ENCODE data around the gene CHRNA1. TPM values are rescaled to one million over a fixed set of nuclear protein-coding genes. Genes with fewer than 3 reads are reported as not detected.
A peak's percentile ranks its signal among the peaks of the same experiment; 100 is the strongest.

The CHRNA1 gene
- total RNA-seq, 1 donor from 2014 or later, result not detected

GRCh38 chr2:174704061-174704460 lies 60.2 kb downstream of the CHRNA1 start:
- H3K27me3 Mint-ChIP-seq, result peaks cover 7% of the 10 kb centered on the region
- peaks cover 1% of the 10 kb centered on the region for H3K4me1 Mint-ChIP-seq (ENCODE audit: low read depth)
- no peak overlapping the region for H3K27ac Mint-ChIP-seq
- H3K4me3 Mint-ChIP-seq (ENCODE audit: low read depth), result no peak overlapping the region
- TF ChIP-seq, protein P1, sequence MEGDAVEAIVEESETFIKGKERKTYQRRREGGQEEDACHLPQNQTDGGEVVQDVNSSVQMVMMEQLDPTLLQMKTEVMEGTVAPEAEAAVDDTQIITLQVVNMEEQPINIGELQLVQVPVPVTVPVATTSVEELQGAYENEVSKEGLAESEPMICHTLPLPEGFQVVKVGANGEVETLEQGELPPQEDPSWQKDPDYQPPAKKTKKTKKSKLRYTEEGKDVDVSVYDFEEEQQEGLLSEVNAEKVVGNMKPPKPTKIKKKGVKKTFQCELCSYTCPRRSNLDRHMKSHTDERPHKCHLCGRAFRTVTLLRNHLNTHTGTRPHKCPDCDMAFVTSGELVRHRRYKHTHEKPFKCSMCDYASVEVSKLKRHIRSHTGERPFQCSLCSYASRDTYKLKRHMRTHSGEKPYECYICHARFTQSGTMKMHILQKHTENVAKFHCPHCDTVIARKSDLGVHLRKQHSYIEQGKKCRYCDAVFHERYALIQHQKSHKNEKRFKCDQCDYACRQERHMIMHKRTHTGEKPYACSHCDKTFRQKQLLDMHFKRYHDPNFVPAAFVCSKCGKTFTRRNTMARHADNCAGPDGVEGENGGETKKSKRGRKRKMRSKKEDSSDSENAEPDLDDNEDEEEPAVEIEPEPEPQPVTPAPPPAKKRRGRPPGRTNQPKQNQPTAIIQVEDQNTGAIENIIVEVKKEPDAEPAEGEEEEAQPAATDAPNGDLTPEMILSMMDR (IDR thresholded peaks at IDR 0.05; ENCODE audit: unreplicated experiment), result no peak
- no peaks in the 10 kb centered on the region for H3K36me3 Mint-ChIP-seq (ENCODE audit: insufficient read depth)
- DNase-seq (ENCODE audit: low spot score, unreplicated experiment), result no peak
- peaks cover 3% of the 10 kb centered on the region for H3K9me3 Mint-ChIP-seq (ENCODE audit: low read depth)

DNA sequence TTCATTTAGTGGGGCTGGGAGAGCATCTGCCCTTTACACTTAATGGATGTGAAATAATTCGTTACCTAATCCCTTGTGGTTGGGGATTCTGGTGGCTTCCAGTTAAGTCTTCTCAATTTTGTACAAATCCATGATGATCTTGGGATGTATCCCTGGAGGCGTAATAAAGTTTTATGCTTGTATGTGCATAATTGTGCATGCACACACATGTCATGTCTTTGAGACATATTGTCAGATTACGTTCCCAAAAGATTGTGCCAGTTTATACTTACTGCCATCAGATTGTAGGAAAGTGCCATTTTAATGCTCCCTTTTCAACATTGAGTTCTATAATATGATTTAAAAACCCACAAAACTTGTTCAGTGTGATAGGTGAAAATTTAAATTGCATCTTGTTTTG lies 60.8 kb downstream of the CHRNA1 start:
- H3K4me3 Mint-ChIP-seq (ENCODE audit: low read depth), result no peak overlapping the region
- no peak overlapping the region for H3K27ac Mint-ChIP-seq
- DNase-seq (ENCODE audit: low spot score, unreplicated experiment), result no peak
- H3K9me3 Mint-ChIP-seq (ENCODE audit: low read depth), result no peaks in the 10 kb centered on the region
- no peaks in the 10 kb centered on the region for H3K36me3 Mint-ChIP-seq (ENCODE audit: insufficient read depth)
- H3K4me1 Mint-ChIP-seq (ENCODE audit: low read depth), result peaks cover 1% of the 10 kb centered on the region
- peaks cover 7% of the 10 kb centered on the region for H3K27me3 Mint-ChIP-seq
- TF ChIP-seq, protein P1 (IDR thresholded peaks at IDR 0.05; ENCODE audit: unreplicated experiment), result no peak

DNA sequence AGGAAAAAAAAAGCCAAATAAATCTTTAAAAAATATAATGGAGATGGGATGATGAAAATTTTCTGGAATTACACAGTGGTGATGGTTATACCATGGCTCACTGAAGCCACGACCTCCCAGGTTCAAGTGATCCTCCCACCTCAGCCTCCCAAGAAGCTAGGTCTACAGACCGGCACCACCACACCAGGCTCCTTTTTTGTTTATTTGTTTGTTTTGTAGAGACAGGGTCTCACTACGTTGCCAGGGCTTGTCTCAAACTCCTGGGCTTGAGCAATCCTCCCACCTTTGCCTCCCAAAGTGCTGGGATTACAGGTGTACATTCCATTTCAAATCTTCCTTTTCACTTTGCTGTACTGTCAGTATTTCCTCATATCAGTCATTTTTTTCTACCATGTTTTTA lies 61.7 kb downstream of the CHRNA1 start:
- TF ChIP-seq, protein P1 (IDR thresholded peaks at IDR 0.05; ENCODE audit: unreplicated experiment), result no peak
- Mint-ChIP-seq H3K27ac (no peak overlapping the region), H3K9me3 (ENCODE audit: low read depth) (no peaks in the 10 kb centered on the region), H3K36me3 (ENCODE audit: insufficient read depth) (no peaks in the 10 kb centered on the region), H3K4me1 (ENCODE audit: low read depth) (peaks cover 1% of the 10 kb centered on the region), H3K4me3 (ENCODE audit: low read depth) (no peak overlapping the region), H3K27me3 (peaks cover 7% of the 10 kb centered on the region)
- no peak for DNase-seq (ENCODE audit: low spot score, unreplicated experiment)

DNA sequence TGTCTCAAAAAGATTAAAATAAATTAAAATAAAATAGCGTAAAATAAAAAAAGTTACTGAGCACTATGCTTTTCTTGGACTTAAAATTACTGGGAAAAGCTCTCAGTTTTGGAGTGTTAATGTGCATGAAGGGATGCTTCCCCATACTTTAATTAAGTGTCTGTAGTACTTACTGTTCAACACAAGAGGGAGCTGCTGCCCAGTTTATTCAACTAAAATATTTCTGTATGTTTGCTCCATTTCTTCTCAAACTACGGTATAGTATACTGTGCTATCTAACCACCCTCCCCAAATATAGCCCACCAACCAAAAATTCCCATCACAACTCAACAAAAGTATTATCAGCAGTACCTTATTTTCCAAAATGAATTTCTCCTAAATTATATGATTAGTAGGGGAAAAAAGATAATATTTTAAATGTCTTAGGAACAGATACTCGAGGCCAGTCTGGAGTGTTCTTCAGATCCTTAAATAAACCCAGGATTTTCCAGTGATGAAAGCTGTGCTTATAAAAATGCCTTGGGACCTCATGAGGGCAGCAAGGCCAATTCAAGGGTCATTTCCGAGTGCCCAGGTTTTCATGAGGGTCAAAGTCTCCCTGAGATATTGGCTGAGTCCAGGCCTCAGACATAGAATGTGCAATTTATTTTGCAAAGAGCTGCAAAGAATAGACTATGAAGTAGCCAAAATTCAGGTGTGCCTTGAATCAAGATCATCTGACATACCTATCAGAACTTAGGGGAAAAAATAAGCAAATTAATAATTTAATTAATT lies 64.1 kb downstream of the CHRNA1 start:
- Mint-ChIP-seq H3K4me3 (ENCODE audit: low read depth) (no peak overlapping the region), H3K4me1 (ENCODE audit: low read depth) (peaks cover 1% of the 10 kb centered on the region), H3K36me3 (ENCODE audit: insufficient read depth) (no peaks in the 10 kb centered on the region), H3K9me3 (ENCODE audit: low read depth) (no peaks in the 10 kb centered on the region), H3K27ac (no peak overlapping the region), H3K27me3 (peaks cover 24% of the 10 kb centered on the region)
- TF ChIP-seq, protein P1 (IDR thresholded peaks at IDR 0.05; ENCODE audit: unreplicated experiment), result peak; percentile 75
- no peak for DNase-seq (ENCODE audit: low spot score, unreplicated experiment)

Other genes starting within 250 kb of the CHRNA1 start
- 12.9 and 17.3 TPM in 2 replicates for gene WIPF1, start 166.7 kb downstream of the CHRNA1 start, total RNA-seq
- gene CHN1, start 240.9 kb upstream of the CHRNA1 start, total RNA-seq, result 46.1 and 50.3 TPM in 2 replicates

Measured in progenitor cell of endocrine pancreas (in vitro differentiated cells).